IPS-18a (cell line): Measurements from ENCODE around the gene CEP20.

ENCODE experiments used
- H3K27ac ChIP-seq: one replicate; pipeline ENCODE4 v1.5.1; 2013; ENCODE audit warnings: low read length
- H3K27me3 ChIP-seq: one replicate; pipeline ENCODE4 v1.6.1; 2013; ENCODE audit warnings: mild to moderate bottlenecking, low read length; ENCODE audit not compliant: control insufficient read depth, insufficient read depth
- H3K36me3 ChIP-seq: one replicate; pipeline ENCODE4 v1.6.1; 2013; ENCODE audit warnings: low read depth, low read length; ENCODE audit not compliant: control insufficient read depth
- H3K4me1 ChIP-seq: one replicate; pipeline ENCODE4 v1.6.1; 2013; ENCODE audit warnings: low read depth, low read length; ENCODE audit not compliant: control insufficient read depth
- H3K4me3 ChIP-seq: one replicate; pipeline ENCODE4 v1.5.1; 2013; ENCODE audit warnings: low read length
- H3K9ac ChIP-seq: one replicate; pipeline ENCODE4 v1.6.1; 2013; ENCODE audit warnings: mild to moderate bottlenecking, low read length, moderate library complexity
- H3K9me3 ChIP-seq: one replicate; pipeline ENCODE4 v1.6.1; 2013; ENCODE audit warnings: low read depth, low read length; ENCODE audit not compliant: control insufficient read depth

CEP20 gene

GRCh38 chr16:15874745-15875314 is 13.6 kb downstream of the CEP20 start:
- no peak overlapping the region for H3K27ac ChIP-seq
- peaks cover 40% of the 10 kb centered on the region for H3K36me3 ChIP-seq
- no peaks in the 10 kb centered on the region for H3K27me3 ChIP-seq
- H3K4me3 ChIP-seq: no peak overlapping the region
- H3K4me1 ChIP-seq: no peaks in the 10 kb centered on the region
- no peak overlapping the region for H3K9ac ChIP-seq
- no peaks in the 10 kb centered on the region for H3K9me3 ChIP-seq

GRCh38 chr16:15873737-15874136 is 14.7 kb downstream of the CEP20 start:
- H3K36me3 ChIP-seq: peaks cover 36% of the 10 kb centered on the region
- no peaks in the 10 kb centered on the region for H3K27me3 ChIP-seq
- no peaks in the 10 kb centered on the region for H3K9me3 ChIP-seq
- no peak overlapping the region for H3K4me3 ChIP-seq
- no peaks in the 10 kb centered on the region for H3K4me1 ChIP-seq
- no peak overlapping the region for H3K27ac ChIP-seq
- H3K9ac ChIP-seq: no peak overlapping the region

- peaks cover 34% of the 10 kb centered on the region for H3K36me3 ChIP-seq
- no peaks in the 10 kb centered on the region for H3K9me3 ChIP-seq
These were observed 15.1 kb downstream of the CEP20 start for GRCh38 chr16:15873301-15873700.

GRCh38 chr16:15870011-15870410 is 18.4 kb downstream of the CEP20 start:
- Histone ChIP-seq H3K9me3 (no peaks in the 10 kb centered on the region), H3K4me3 (no peak overlapping the region), H3K27me3 (no peaks in the 10 kb centered on the region), H3K27ac (no peak overlapping the region), H3K4me1 (no peaks in the 10 kb centered on the region), H3K9ac (no peak overlapping the region), H3K36me3 (peaks cover 47% of the 10 kb centered on the region)

More at GRCh38 chr16:15873301-15873700, 15.1 kb downstream of the CEP20 start:
- H3K27ac ChIP-seq: no peak overlapping the region
- no peaks in the 10 kb centered on the region for H3K4me1 ChIP-seq
- no peak overlapping the region for H3K9ac ChIP-seq
- no peak overlapping the region for H3K4me3 ChIP-seq
- no peaks in the 10 kb centered on the region for H3K27me3 ChIP-seq

- Histone ChIP-seq H3K36me3 (peaks cover 28% of the 10 kb centered on the region), H3K27me3 (no peaks in the 10 kb centered on the region), H3K4me1 (no peaks in the 10 kb centered on the region), H3K27ac (no peak overlapping the region), H3K9ac (no peak overlapping the region), H3K4me3 (no peak overlapping the region), H3K9me3 (no peaks in the 10 kb centered on the region)
These were observed 22.0 kb downstream of the CEP20 start for GRCh38 chr16:15866451-15866850.

GRCh38 chr16:15865742-15866141 is 22.7 kb downstream of the CEP20 start:
- Histone ChIP-seq H3K27me3 (no peaks in the 10 kb centered on the region), H3K27ac (no peak overlapping the region), H3K4me1 (no peaks in the 10 kb centered on the region), H3K9me3 (no peaks in the 10 kb centered on the region), H3K36me3 (peaks cover 26% of the 10 kb centered on the region), H3K9ac (no peak overlapping the region), H3K4me3 (no peak overlapping the region)

GRCh38 chr16:15864939-15865338 is 23.5 kb downstream of the CEP20 start:
- Histone ChIP-seq H3K27ac (no peak overlapping the region), H3K9me3 (no peaks in the 10 kb centered on the region), H3K9ac (no peak overlapping the region), H3K4me3 (no peak overlapping the region), H3K4me1 (no peaks in the 10 kb centered on the region), H3K36me3 (peaks cover 22% of the 10 kb centered on the region), H3K27me3 (no peaks in the 10 kb centered on the region)

GRCh38 chr16:15861996-15862395 is 26.4 kb downstream of the CEP20 start:
- Histone ChIP-seq H3K9ac (no peak overlapping the region), H3K36me3 (peaks cover 15% of the 10 kb centered on the region), H3K27ac (no peak overlapping the region), H3K4me1 (no peaks in the 10 kb centered on the region), H3K27me3 (peaks cover 23% of the 10 kb centered on the region), H3K4me3 (no peak overlapping the region), H3K9me3 (no peaks in the 10 kb centered on the region)

- H3K4me3 ChIP-seq: no peak overlapping the region
- H3K27ac ChIP-seq: no peak overlapping the region
- H3K36me3 ChIP-seq: no peaks in the 10 kb centered on the region
- H3K9ac ChIP-seq: no peak overlapping the region
- peaks cover 50% of the 10 kb centered on the region for H3K27me3 ChIP-seq
- H3K9me3 ChIP-seq: no peaks in the 10 kb centered on the region
- no peaks in the 10 kb centered on the region for H3K4me1 ChIP-seq
These were observed 29.3 kb downstream of the CEP20 start for GRCh38 chr16:15858921-15859668.

GRCh38 chr16:15857724-15858560 is 30.5 kb downstream of the CEP20 start:
- H3K36me3 ChIP-seq: no peaks in the 10 kb centered on the region
- peaks cover 52% of the 10 kb centered on the region for H3K27me3 ChIP-seq
- no peak overlapping the region for H3K9ac ChIP-seq
- H3K4me3 ChIP-seq: peak overlapping the region; percentile 56
- H3K27ac ChIP-seq: no peak overlapping the region
- no peaks in the 10 kb centered on the region for H3K4me1 ChIP-seq
- H3K9me3 ChIP-seq: no peaks in the 10 kb centered on the region

GRCh38 chr16:15856901-15857698 is 31.3 kb downstream of the CEP20 start, which contains the start of gene MYH11:
MYH11 (minus strand) TSS chr16:15857028; CDS start chr16:15838252, 18,776 bp downstream.
- Histone ChIP-seq H3K4me3 (peak within 1 kb of the TSS; percentile 56), H3K4me1 (no peaks in the 10 kb centered on the region), H3K36me3 (no peaks in the 10 kb centered on the region), H3K27ac (no peak within 1 kb of the TSS), H3K9ac (no peak within 1 kb of the TSS), H3K9me3 (no peaks in the 10 kb centered on the region), H3K27me3 (peaks cover 52% of the 10 kb centered on the region)
